GM18517 (cell line): ENCODE measurements around the gene TSPEAR.
"Not testable (repeated sequence)": the region's sequence is repeated elsewhere in the genome, so short reads cannot be mapped to it uniquely, and the experiment has no call there.

Experiments
- ATAC-seq: cut with Tn5 transposase; IDR thresholded peaks from one replicate; pipeline ENCODE4 v1.9.1; 2021; ENCODE audit warnings: mild to moderate bottlenecking, moderate library complexity; ENCODE audit not compliant: unreplicated experiment

Gene TSPEAR

DNA sequence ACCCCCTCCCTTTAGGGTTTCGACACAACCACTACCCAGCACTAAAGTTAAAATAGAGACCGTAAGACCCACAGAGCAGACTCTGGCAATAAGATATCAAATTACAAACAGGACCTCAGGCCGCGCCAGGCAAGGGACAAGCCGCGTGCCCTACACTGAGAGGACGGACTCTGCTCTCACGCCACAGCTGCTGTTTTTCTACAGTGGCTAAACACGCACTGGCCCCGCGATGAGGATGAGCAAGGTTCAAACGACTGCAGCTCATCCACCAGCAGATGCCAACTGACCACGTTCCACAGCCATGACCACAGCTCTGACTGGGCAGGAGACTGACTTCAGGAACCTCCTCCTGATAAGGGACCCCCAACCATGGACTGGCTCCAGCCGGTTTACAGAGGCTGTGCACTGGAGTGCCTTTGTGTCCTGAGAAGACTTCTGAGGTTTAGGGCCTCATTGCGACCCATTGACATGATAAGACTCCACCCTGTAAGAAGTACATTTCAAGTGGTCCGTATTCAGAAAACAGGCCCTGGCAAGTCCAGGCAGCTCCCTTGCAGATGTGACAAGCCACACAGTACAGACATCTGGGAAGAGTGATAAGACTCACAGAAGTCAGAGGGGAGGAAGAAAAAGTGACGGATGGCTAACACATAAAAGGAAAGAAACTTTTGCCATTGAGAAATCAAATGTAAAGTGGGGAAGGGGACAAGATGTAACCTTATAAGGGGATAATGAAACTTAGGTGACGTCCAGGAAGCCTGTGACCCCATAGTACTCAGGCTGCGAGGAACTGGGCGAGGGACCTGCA lies 117.6 kb downstream of the TSPEAR start:
- ATAC-seq: no peak

DNA sequence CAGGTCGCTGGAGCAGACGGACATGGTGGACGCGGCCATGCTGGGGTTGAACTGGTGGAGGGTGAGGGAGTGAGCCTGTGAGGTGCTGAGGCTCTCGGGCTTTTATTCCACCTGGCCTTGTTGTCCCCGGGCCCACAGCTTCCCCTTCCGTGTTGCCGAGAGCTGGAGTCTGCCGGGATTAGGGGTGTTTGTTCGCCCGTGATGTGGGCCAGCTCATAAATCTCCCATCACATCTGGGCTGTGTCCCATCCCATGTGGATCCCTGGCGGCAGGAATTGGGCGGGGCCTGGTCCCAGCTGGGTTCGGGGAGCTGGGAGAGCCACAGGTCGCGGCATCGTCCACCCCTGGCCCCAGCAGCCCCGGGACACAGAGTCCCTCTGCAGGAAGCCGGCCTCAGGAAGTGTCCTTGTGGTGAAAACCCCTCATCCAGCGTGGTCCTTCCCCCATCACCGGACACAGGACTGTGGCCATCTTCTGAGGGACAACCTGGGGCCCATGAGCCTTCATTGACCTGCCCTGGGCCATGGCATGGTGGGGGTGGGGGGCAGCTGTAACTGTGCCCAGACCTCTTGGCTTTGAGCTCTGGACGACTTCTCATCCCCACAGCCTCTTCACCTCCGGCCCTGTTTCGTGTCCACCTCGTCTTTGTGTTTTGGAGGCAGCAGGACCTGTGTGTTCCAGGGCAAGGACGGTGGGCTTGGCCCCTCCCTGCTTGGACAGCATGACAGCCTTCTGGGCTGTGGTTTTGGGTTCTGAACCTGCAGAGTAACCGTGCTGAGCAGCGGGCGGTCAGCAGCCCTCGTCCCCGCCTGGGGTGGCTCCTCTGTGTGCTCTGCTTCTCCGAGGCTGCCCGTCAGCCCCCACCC lies 118.7 kb downstream of the TSPEAR start, which contains the start of gene KRTAP10-6:
Gene KRTAP10-6, minus strand, starts transcription at position 60 of the 866 bp plus-strand sequence. Its CDS starts 21 bp downstream, at position 39.
- ATAC-seq: no peak

DNA sequence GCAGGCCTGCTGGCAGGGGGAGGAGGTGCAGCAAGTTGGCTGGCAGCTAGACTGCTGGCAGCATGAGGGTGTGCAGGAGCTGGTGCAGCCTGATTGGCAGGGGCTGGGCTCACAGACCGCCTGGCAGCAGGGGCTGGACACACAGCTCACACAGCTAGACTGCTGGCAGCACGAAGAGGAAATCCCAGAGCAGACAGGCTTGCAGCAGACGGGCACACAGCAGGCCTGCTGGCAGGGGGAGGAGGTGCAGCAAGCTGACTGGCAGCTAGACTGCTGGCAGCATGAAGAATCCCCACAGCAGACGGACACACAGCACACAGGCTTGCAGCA lies 119.6 kb downstream of the TSPEAR start:
- not testable (repeated sequence) for ATAC-seq

DNA sequence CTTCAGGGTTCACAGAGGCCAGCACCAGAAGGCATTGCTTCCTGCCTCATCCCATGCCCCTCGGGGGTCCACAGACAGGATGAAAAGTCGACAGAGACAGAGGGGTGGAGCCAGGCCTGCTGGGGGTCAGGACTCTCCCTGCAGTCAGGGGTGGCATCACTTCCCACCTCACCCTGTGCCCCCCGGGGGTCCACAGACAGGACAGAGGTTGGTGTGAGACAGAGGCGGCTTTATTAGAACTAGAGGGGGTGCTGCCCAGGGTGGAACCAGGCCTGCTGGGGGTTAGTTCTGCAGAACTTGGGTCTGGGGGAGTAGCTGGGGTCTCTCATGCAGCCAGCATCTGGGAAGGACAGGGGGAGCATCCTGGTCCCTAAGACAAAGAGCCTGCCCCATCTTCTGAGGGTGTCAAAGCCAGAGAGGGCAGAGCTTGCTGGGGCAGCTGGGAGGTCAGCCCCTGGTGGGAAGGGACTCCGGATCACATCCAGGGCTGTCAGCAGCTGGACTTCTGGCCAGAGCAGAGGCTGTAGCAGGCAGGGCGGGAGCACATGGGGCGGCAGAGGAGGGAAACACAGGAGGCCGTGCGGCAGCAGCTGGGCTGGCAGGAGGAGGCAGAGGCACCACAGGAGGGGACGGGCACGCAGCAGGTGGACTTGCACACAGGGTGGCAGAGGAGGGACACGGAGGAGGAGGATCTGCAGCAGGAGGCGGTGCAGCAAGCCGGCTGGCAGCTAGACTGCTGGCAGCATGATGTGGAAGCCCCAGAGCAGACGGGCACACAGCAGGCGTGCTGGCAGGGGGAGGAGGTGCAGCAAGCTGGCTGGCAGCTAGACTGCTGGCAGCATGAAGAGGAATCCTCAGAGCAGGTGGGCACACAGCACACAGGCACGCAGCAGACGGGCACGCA lies 120.2 kb downstream of the TSPEAR start:
- ATAC-seq: not testable (repeated sequence)

DNA sequence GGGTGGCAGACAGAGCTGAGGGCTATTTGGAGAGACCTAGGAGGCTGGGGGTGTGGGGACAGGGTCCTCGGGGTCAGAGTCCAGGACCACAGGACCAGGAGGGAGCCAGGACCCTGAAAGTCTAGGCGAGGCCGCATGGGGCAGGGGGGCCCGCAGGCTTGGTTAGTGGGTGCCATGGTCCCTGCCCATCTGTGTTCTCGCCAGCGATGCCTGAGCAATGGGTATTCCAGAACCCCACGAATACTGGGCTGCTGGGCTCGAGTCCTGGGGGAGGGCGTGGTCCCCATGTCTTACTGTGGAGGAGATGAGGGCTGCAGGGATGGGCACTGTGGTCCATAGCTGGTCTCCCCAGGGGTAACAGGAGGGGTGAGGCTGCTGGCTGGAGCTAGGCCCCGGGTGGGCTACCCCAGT lies 121.1 kb downstream of the TSPEAR start:
- ATAC-seq: no peak

DNA sequence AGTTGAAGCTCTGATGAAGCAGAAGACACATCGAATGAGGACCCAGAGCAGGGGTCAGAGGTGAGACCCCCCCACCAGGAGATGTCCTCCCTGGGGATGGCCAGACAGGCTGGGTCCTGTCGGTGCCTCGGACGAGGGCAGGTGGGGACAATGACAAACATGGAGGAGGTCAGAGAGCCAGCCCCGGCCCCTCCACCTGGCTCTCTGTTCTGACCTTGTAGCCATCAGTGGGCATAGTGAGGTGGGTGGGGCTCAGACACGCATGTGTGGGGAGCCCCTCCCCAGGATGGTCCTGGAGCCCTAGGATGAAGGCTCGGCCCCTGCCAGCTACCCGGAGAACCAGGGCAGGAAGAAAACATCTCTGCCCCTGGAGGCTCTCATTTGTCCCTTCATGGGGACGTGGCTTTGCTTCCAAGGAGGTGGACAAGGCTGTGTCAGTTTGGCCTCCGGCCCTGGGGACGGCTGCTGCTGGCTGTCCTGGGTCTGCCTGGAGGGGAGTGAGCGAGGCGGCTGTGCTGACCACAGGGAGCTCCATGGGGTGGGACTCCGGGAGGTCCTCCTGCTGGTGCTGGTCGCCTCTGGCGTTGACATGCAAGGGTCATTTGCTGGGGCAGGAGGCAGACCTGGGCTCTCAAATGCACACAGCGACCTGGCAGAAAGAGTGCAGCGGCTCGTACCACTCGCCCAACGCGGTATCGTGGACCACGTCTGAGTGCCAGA lies 121.6 kb downstream of the TSPEAR start:
- no peak for ATAC-seq

DNA sequence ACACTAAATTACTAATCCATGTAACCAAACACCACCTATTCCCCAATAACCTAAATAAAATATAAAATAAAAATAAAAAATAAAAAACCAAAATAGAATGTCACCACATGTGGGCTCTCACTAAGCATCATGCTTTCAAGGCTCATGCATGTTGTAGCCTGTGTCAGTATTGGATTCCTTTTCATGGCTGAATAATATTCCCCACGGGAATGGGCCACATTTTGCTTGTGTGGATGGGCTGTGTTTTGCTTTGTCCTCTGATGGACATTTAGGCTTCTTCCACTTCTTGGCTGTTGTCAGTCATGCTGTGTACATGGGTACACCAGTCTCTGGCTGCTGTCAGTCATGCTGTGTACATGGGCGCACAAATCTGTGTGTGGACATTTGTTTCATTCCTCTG lies 122.3 kb downstream of the TSPEAR start:
- ATAC-seq: no peak

DNA sequence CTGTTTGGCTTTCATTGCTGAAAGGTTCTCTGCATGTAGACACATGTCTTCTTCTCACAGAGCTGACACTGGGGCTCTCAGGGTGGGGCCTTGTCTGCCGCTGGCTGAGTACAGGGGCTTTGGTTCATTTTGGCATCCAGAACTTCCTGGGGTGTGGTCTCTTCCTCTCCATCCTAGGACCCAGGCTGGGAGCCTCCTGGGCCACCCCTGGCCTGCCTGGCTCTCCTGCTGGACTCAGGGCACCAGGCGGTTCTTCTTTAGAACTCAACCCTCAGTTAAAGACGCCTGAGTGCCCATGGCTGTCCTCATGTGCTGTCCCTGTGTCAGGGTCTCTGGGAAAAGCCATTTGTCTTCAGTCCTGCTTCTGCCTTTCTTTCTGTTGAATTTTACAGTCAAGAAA lies 125.5 kb downstream of the TSPEAR start:
- ATAC-seq: no peak

DNA sequence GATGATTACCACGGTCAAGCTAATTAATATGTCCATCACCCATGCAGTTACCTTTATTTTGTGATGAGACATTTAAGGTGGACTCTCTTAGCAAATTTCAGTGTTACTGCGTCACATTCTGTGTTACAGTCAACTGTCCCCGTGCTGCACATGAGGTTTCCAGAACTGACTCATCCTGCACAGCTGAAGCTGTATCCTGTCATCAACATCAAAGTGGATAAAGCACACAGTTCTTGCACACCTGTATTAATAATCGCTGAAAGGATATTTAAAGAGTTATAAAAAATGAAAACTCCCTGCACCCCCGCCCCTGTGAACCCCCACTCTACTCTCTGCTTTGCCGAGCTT lies 127.6 kb downstream of the TSPEAR start:
- no peak for ATAC-seq

DNA sequence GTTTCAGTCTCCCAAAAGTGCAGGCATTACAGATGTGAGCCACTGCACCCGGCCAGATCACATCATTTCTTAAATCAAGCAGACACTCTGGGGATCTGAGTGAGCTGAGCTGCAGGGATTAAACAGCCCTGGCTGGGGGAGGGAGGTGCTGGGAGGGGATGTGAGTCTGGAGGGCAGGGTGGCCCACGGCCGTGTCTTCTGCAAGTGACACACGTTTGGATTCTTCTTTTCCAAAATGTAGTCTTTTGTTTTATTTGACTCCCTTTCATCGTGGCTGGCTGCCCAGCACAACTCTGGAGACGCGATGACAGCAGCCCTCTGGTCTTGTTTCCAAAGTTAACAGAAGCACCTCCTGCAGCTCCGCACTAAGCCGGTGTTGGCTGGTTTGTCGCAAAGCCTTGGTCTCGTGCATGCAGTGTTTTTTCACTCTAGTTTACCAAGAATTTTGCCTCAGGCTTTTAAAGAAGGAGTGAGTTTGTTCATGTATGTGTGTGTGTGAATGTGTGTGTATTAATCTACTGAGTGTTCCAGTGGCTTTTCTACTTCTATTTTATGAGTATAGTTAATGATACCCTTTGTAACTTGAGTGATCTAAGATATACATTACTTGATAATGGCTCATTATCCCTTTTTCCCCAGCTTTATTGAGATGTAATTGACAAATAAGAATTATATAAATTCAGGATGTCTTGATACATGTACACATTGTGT lies 128.1 kb downstream of the TSPEAR start:
- ATAC-seq: no peak

DNA sequence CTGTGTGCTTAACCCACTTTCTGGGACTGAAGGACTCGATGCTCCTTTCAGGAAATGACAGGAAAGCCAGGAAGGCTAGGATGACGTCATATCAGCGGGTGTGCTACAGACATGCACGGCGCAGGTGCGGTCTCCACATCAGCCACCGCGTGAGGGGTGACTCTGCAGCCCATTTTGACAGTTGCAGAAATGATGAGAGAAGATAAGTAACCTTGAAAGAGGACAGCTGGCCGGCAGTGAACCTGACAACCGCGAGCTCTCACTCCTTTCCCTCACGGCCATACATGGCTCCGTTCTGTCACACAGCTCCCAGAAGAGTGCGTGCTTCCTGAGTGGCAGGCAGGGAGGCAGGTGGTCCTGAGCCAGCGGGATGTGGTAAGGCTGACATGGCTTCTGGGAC lies 129.3 kb downstream of the TSPEAR start:
- ATAC-seq: no peak

DNA sequence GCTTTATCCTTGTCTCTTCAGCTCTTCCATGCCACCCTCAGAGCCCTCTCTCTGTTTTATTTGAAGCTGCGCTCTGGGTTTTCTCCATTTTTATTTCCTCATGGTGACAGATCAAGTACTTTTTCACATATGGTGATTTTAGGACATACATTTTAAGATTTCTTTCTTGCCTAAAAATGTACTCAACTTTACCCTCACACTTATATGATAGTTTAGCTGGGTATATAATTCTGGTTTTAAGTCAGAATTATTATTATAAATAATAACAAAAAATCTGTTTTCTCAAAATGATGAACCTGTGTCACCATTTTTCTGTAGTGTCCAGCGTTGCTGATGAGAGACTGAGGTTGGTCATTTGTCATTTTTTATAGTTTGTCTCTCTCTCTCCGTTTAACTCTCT lies 130.2 kb downstream of the TSPEAR start:
- ATAC-seq: no peak

DNA sequence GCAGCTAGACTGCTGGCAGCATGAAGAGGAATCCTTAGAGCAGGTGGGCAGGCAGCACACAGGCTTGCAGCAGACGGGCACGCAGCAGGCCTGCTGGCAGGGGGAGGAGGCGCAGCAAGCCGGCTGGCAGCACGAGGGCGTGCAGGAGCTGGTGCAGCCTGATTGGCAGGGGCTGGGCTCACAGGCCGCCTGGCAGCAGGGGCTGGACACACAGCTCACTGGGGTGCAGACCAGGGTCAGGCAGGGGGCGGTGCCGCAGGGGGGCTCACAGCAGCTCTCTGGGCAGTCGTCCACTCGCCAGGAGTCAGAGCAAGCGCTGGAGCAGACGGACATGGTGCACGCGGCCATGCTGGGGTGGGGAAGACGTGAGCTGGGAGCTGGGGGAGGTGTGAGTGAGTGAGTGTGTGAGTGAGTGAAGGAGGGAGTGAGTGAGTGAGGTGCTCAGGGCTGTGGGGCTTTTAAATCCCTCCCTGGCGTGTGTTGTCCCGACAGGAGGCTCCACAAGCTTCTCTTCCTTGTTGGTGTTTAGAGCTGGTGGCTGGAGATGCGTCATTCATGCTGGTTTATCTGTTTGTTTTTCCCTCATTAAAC lies 131.0 kb downstream of the TSPEAR start, which contains the start of gene KRTAP10-5:
Gene KRTAP10-5, minus strand, starts transcription at position 374 of the 591 bp plus-strand sequence. Its CDS starts 26 bp downstream, at position 348.
- ATAC-seq: not testable (repeated sequence)

DNA sequence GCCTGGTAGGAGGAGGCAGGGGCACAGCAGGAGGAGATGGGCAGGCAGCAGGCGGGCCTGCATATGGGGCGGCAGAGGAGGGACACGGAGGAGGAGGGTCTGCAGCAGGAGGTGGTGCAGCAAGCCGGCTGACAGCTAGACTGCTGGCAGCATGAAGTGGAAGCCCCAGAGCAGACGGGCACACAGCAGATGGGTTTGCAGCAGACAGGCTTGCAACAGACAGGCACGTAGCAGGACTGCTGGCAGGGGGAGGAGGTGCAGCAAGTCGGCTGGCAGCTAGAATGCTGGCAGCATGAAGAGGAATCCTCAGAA lies 131.6 kb downstream of the TSPEAR start:
- ATAC-seq: no peak

DNA sequence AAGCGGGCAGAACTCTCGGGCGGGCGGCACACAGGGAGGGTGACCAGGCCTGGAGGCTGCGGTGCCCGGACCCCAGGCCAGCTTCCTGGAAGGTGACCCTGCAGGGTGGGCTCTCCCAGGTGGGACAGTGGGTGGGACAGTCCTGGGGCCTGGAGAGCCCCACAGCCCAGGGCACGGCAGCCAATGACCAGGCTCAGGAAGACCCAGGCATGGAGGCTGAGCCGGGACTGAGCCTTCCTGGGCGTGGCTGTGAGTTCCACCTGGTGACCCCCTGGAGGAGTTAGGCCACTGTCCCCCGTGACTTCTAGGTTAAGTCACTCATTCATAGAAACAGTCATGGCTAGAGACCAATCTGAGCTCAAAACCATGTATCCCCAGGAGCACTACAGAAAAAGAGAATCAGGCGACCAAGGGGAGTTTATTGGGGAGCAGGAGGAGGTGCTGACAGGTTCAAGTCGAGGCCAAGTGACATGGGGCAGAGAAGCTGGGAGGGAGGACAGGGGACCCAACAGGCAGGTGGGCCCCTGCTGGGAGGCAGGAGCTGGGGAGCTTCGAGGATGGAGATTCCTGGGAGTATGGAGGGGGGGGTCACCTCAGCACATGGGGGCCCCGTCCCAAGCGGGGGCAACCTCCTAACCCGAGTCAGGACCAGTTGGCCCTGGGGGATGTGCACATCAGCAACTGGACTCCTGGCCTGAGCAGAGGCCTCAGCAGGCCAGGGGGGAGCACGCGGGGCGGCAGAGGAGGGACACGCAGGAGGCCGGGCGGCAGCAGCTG lies 132.1 kb downstream of the TSPEAR start:
- ATAC-seq: no peak

DNA sequence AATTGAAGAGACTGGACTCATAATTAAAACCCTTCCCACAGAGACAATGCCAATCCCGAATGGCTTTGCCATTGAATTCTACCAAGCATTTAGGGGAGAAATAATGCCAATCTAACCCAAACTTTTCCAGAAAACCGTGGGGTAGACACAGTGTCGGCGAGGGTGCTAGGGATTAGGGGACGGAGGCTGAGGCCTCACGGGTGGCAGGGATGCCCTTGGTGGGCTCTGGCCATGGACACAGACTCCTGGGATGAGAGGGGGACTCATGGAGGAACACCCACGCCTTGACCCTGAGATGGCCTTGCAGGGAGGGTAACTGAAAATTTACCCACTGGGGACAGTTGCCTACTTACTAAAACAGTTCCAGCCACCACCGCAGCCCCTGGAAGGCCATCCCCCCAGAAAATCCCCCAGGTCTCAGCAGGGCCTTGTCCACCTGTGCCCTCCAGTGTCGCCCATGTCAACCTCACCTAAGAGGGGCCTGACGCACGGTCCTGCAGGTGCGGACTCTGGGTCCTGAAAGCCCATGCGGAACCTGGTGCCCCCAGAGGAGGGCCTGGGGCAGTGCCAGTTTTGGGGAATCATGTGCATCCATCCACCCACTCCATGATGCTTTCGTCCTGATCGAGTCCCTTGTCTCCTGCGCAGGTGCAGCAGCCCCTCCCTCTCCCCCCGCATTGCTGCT lies 132.9 kb downstream of the TSPEAR start:
- ATAC-seq: no peak

DNA sequence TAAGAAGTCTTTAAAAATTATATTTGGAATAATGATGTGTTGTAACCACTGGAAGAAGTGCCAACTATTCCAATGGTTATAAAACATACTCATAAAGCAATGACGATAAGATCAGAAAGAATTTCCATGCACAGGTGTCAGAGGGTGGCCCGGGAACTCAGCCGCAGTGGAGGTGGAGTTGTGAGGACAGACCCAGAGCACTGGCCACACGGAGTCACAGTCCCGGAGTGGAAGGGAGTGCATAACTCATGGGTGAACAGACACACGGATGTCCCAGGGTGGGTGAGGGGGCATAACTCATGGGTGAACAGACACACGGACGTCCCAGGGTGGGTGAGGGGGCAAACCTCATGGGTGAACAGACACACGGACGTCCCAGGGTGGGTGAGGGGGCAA lies 135.3 kb downstream of the TSPEAR start:
- no peak for ATAC-seq
